Sigmoid colon (tissue), 7 donors: Measurements from ENCODE around the gene ZNF335. TPM values are rescaled to one million over a fixed set of nuclear protein-coding genes. Genes with fewer than 3 reads are reported as not detected.
"Not testable (repeated sequence)": the region's sequence is repeated elsewhere in the genome, so short reads cannot be mapped to it uniquely, and the experiment has no call there.

Source experiments
- DNase-seq: peaks from one replicate; pipeline ENCODE4 v3.0.0-alpha.2; 2019
- H3K27ac ChIP-seq, 4 donors: fragments of 200-600 bp; sonication (generic); one replicate each; pipeline ENCODE4 v1.5.1; 2016 to 2019; ENCODE audit warnings: mild to moderate bottlenecking in 1 of 4
- H3K27me3 ChIP-seq, 3 donors: fragments of 200-600 bp; sonication (generic); one replicate each; pipeline ENCODE4 v1.5.1; 2019; ENCODE audit warnings: mild to moderate bottlenecking in 1 of 3
- H3K36me3 ChIP-seq, 4 donors: fragments of 200-600 bp; sonication (generic); one replicate each; pipeline ENCODE4 v1.5.1; 2016 to 2019
- H3K4me1 ChIP-seq, 4 donors: fragments of 200-600 bp; sonication (generic); one replicate each; pipeline ENCODE4 v1.5.1; 2017 to 2019
- H3K4me3 ChIP-seq, 4 donors: fragments of 200-600 bp; sonication (generic); one replicate each; pipeline ENCODE4 v1.5.1; 2017 to 2019; ENCODE audit warnings: mild to moderate bottlenecking in 2 of 4, moderate library complexity in 1 of 4
- H3K9me3 ChIP-seq, 4 donors: fragments of 200-600 bp in 3 of 4; sonication (generic) in 3 of 4; one replicate each; pipeline versions ENCODE4 v1.5.1 to v1.6.1; 2013 to 2019
- CTCF ChIP-seq, 4 experiments: fragments of 450-650 bp in 3 of 4; fragments of 200-600 bp in 1 of 4; IDR thresholded peaks; one replicate each; pipeline ENCODE4 v1.5.1; 2016 to 2019; ENCODE audit warnings: antibody characterized with exemption in 4 of 4, mild to moderate bottlenecking in 3 of 4, moderate library complexity in 2 of 4
- EP300 ChIP-seq, 4 donors: sonication (generic); formaldehyde crosslinking; IDR thresholded peaks; one replicate each; pipeline ENCODE4 v1.6.1; 2017; ENCODE audit warnings: antibody characterized with exemption in 4 of 4
- POLR2A ChIP-seq, 2 donors: fragments of 450-650 bp; IDR thresholded peaks; one replicate each; pipeline ENCODE4 v1.6.1; 2016; ENCODE audit warnings: antibody characterized with exemption in 2 of 2, mild to moderate bottlenecking in 2 of 2, moderate library complexity in 2 of 2
- POLR2AphosphoS5 ChIP-seq, 4 donors: sonication (generic); formaldehyde crosslinking; IDR thresholded peaks; one replicate each; pipeline ENCODE4 v1.6.1; 2017; ENCODE audit warnings: antibody characterized with exemption in 4 of 4
- WGBS, 2 donors: extraction: QIAGEN DNeasy Blood & Tissue Kit; methylation state at CpG; one replicate each; pipeline ENCODE4 v1.1.7; 2013; 5-methylcytosine and 5-hydroxymethylcytosine counted together
- intact Hi-C: fragments of 100-400 bp; cut with DNase I; formaldehyde crosslinking; loops from one replicate; pipeline ENCODE4 v1.15.1; 2023
- polyA plus RNA-seq, 3 donors: library from polyadenylated mRNA; stranded (reverse); fragments of 200-250 nt; gene quantifications; one replicate each; pipeline ENCODE4 v1.2.3, GENCODE V29; 2013
- total RNA-seq, 4 donors: library from RNA; depleted of rRNA; stranded (reverse); fragments of >200 nt; gene quantifications; one replicate each; pipeline ENCODE4 v1.1.0, GENCODE V29; 2016
- donor health status: healthy with polysubstance abuse.
- donor health status: Bipolar disorder and iron deficiency.
- donor health status: healthy.

ZNF335 gene
- total and polyA plus RNA-seq, 7 donors, result 5.4 to 24.4 (median 12.5) TPM

GRCh38 chr20:45959126-45959525 is 12.9 kb downstream of the ZNF335 start:
- DNase-seq, result peak; percentile 57
- peaks cover 48 to 88% (median 72%) of the 10 kb centered on the region in 4 donors for H3K36me3 ChIP-seq
- whole genome bisulfite sequencing, 2 donors, result 92% methylated on average over 16 of the region's 16 CpGs
- intact Hi-C loops, result no loop called here
- H3K9me3 ChIP-seq, result no peaks in the 10 kb centered on the region
- no peaks in the 10 kb centered on the region for H3K4me1 ChIP-seq
- TF ChIP-seq EP300 (IDR thresholded peaks at IDR 0.05), result no peak
- TF ChIP-seq CTCF (IDR thresholded peaks at IDR 0.05), result no peak
- no peak for TF ChIP-seq POLR2A (IDR thresholded peaks at IDR 0.05)
- TF ChIP-seq POLR2AphosphoS5 (IDR thresholded peaks at IDR 0.05), result no peak
- no peak overlapping the region for H3K4me3 ChIP-seq
- no peak overlapping the region for H3K27ac ChIP-seq
- H3K27me3 ChIP-seq, result no peaks in the 10 kb centered on the region

- 98 to 99% methylated on average over 4 of the region's 4 CpGs for WGBS, 2 donors
- H3K9me3 ChIP-seq, result no peaks in the 10 kb centered on the region
- H3K4me3 ChIP-seq, result no peak overlapping the region
- TF ChIP-seq EP300 (IDR thresholded peaks at IDR 0.05) (no peak), POLR2AphosphoS5 (IDR thresholded peaks at IDR 0.05) (no peak), POLR2A (IDR thresholded peaks at IDR 0.05) (no peak)
- H3K27me3 ChIP-seq, result no peaks in the 10 kb centered on the region
- H3K36me3 ChIP-seq, result peaks cover 44 to 88% (median 69%) of the 10 kb centered on the region in 4 donors
- intact Hi-C loops, result no loop called here
- DNase-seq, result peak; percentile 9
- no peaks in the 10 kb centered on the region for H3K4me1 ChIP-seq
- no peak overlapping the region for H3K27ac ChIP-seq
Observed at GRCh38 chr20:45958593-45958992, 13.4 kb downstream of the ZNF335 start.

- TF ChIP-seq POLR2AphosphoS5 (IDR thresholded peaks at IDR 0.05) (no peak), CTCF (IDR thresholded peaks at IDR 0.05) (no peak), EP300 (IDR thresholded peaks at IDR 0.05) (no peak), POLR2A (IDR thresholded peaks at IDR 0.05) (no peak)
- H3K27me3 ChIP-seq, result no peaks in the 10 kb centered on the region
- DNase-seq, result peak; percentile 56
- 88 to 89% methylated on average over 19 of the region's 19 CpGs for WGBS, 2 donors
- intact Hi-C loops, result no loop called here
- peaks cover 46 to 88% (median 67%) of the 10 kb centered on the region in 4 donors for H3K36me3 ChIP-seq
- no peak overlapping the region for H3K4me3 ChIP-seq
- no peaks in the 10 kb centered on the region for H3K9me3 ChIP-seq
- no peak overlapping the region for H3K27ac ChIP-seq
- H3K4me1 ChIP-seq, result no peaks in the 10 kb centered on the region
Observed at GRCh38 chr20:45957021-45957941, 14.7 kb downstream of the ZNF335 start.

GRCh38 chr20:45956326-45956725 is 15.7 kb downstream of the ZNF335 start:
- H3K4me3 ChIP-seq, H3K9me3 ChIP-seq, H3K4me1 ChIP-seq, H3K27ac ChIP-seq, H3K27me3 ChIP-seq, intact Hi-C loops: not testable (repeated sequence)
- H3K36me3 ChIP-seq, result peaks cover 56 to 88% (median 65%) of the 10 kb centered on the region in 4 donors
- DNase-seq, result peak; percentile 48
- 92 to 96% methylated on average over 10 of the region's 10 CpGs for WGBS, 2 donors

- H3K9me3 ChIP-seq, result no peaks in the 10 kb centered on the region
- no peak overlapping the region for H3K27ac ChIP-seq
- WGBS, 2 donors, result 91 to 93% methylated on average over 9 of the region's 9 CpGs
- H3K4me1 ChIP-seq, result no peaks in the 10 kb centered on the region
- no peak overlapping the region for H3K4me3 ChIP-seq
- peak; percentile 61 for DNase-seq
- intact Hi-C loops, result no loop called here
- peaks cover 56 to 88% (median 59%) of the 10 kb centered on the region in 4 donors for H3K36me3 ChIP-seq
- H3K27me3 ChIP-seq, result no peaks in the 10 kb centered on the region
- no peak for TF ChIP-seq EP300 (IDR thresholded peaks at IDR 0.05)
- no peak for TF ChIP-seq CTCF (IDR thresholded peaks at IDR 0.05)
- no peak for TF ChIP-seq POLR2AphosphoS5 (IDR thresholded peaks at IDR 0.05)
- no peak for TF ChIP-seq POLR2A (IDR thresholded peaks at IDR 0.05)
Observed at GRCh38 chr20:45953672-45954071, 18.3 kb downstream of the ZNF335 start.
